Erythroblast (primary cell): ENCODE data around the gene CADPS2.

Experiments
- DNase-seq, 2 experiments: peaks; one replicate each; lab custom pipeline; 2025; lab: John Stamatoyannopoulos, UW
- GATA1 ChIP-seq: IDR thresholded peaks from 2 replicates; pipeline ENCODE4 v1.6.1; 2011; ENCODE audit warnings: low read depth, mild to moderate bottlenecking, control low read depth, low read length, moderate library complexity
- POLR2A ChIP-seq: IDR thresholded peaks from 2 replicates; pipeline ENCODE4 v1.6.1; 2011; ENCODE audit warnings: mild to moderate bottlenecking, low read length

Gene CADPS2

GRCh38 chr7:122767339-122767738 is 118.9 kb downstream of the CADPS2 start:
- no peak for DNase-seq
- no peak for TF ChIP-seq POLR2A
- TF ChIP-seq GATA1: no peak

DNA sequence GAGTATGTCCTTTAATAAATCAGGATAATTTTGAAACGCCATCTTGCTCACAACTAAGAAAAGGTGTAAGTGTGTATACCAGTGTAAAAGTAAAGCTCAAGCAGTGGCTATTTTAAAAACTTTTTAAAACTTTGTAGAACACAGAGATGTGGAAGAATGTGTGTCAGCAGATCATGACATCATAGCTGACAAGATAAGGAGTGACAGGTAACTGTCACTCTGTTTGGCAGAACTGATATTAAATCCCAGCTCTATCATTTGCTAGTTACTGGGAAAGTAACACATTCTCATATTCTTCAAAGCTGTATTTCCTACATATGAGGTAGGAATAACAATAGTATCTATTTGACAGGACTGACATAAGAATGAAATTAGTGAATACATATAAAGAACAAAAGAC is 119.7 kb downstream of the CADPS2 start:
- TF ChIP-seq POLR2A: no peak
- TF ChIP-seq GATA1: no peak
- no peak for DNase-seq

DNA sequence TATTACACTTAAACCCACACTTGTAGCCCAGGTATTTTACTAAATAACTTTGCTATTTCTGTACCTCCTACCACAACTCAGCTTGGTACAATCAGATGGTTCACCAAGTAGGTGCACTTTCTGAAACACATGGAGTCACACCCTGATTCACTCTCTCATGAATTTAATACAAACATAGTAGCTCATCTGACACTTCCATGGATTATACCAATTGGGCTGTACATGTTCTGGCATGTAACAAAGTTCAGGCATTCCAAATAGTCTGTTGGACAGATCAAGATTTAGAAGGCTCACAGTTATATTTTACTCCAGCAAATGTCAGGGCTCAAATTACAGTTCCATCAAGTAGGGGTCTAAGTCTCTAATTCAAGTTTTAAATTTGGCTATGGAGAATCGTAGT is 121.4 kb downstream of the CADPS2 start:
- no peak for DNase-seq
- TF ChIP-seq POLR2A: no peak
- TF ChIP-seq GATA1: no peak

GRCh38 chr7:122764020-122764419 is 122.2 kb downstream of the CADPS2 start:
- no peak for TF ChIP-seq GATA1
- no peak for TF ChIP-seq POLR2A
- no peak for DNase-seq

DNA sequence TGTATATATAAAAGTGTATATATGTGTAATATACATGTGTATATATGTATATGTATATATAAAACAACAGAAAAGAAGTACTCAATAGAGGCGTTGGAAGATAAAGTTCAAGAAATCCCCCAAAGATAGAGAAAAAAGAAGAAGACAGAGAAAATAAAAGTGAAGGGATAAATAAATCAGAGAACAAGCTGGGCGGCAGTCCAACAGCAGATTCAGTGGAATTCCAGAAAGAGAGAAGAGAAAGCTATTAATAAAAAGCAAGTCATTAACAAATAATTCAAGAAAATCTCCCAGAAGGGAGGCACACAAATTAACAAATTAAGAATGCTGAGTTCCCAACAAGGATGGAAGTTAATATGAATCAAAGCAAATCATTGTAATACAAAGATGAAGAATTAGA is 124.2 kb downstream of the CADPS2 start:
- DNase-seq: no peak
- TF ChIP-seq POLR2A (no peak), GATA1 (no peak)

DNA sequence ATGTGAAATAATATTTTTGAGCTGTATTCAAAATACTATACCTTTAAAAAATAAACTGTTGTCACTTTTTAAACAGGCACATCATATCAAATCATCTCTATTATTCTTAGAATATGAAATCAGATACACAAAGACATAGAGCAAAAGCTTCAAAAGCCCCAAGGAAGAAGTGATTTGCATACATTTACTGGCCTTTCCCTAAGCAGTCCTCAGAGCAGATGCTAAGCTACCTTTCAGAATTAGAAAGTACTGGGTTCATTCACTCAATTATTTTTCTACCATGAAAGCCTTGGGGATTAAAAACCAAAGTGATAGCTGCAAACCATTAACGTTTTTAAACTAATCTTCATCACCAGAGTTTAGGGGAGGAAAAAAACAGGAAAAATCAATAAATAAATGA is 127.8 kb downstream of the CADPS2 start:
- TF ChIP-seq GATA1: no peak
- no peak for TF ChIP-seq POLR2A
- no peak for DNase-seq

DNA sequence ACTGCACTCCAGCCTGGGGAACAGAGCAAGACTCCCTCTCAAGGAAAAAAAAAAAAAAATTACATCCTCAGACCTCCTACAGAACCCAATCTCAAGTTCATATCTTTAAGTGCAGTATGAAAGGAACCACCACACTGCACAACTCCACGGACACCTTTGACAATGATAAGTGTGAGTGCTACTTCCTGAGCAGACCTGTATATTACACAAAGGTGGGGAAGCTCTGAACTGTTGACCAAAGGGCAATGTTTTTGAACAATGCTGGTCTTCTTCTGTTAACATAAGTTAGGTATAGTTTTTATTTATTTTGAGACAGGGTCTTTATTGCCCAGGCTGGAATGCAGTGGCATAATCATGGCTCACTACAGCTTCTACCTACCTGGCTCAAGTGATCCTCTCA is 129.4 kb downstream of the CADPS2 start:
- DNase-seq: no peak
- no peak for TF ChIP-seq GATA1
- no peak for TF ChIP-seq POLR2A

DNA sequence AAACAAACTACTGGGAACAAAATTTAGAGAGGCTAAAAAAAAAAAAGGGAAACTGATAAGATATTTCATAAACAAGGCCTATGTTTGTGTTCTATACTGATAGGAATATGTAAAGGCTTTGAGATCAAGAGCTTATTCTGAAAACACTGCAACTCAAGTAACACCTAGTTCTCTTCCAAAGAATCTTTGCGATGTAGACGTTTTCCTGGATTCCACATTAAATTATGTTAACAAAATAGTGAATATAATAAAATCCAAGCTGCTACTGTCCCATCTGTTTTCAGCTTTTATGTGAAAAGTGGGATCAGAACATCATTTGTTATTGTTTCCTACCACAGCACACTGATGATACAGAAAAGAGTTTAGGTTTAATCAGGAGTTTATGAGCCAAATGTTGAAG is 130.6 kb downstream of the CADPS2 start:
- TF ChIP-seq GATA1 (no peak), POLR2A (no peak)
- no peak for DNase-seq

DNA sequence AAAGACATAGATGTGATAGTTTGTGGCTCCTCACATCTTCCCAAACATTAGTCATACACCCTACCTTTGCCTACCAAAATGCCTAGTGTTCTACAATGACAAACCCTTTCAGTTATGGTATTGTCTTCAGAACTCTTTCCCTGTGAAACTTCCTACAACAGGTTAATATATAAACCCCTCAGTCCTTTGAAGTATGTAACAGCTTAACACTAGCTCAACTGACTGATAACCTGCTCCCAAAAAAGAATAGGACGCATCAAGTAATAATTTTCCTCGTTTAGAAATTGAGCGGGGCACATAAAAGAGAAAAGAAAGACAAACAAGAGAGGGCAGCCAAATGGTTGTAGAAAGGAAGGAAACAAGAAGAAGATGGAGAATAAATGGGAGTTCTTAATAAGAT is 133.7 kb downstream of the CADPS2 start:
- TF ChIP-seq POLR2A (no peak), GATA1 (no peak)
- no peak for DNase-seq

- TF ChIP-seq GATA1 (no peak), POLR2A (no peak)
- DNase-seq: no peak
These were observed 135.9 kb downstream of the CADPS2 start for GRCh38 chr7:122750389-122750788.

GRCh38 chr7:122748195-122748594 is 138.1 kb downstream of the CADPS2 start:
- no peak for TF ChIP-seq GATA1
- TF ChIP-seq POLR2A: no peak
- no peak for DNase-seq

- no peak for TF ChIP-seq GATA1
- no peak for TF ChIP-seq POLR2A
- DNase-seq: no peak
These were observed 139.3 kb downstream of the CADPS2 start for GRCh38 chr7:122746948-122747347.

DNA sequence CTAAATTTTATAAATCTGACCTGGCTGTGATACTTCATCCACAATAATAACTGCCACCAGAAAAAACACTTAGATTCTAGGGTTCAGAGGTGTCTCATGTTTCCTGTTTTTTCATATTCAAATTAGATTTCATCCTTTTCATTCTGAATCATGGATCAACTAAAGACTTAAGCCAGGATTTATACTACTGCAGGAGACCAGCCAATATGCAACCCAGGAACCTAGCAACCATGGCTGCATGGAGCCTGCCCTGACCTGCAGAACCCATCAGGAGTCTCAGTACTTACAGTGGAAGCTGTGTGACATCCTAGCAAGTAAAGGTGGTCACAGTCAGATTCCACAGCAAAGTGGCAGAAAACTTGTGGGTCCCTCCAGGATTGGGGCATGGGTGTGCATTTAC is 143.0 kb downstream of the CADPS2 start:
- no peak for TF ChIP-seq GATA1
- no peak for TF ChIP-seq POLR2A
- no peak for DNase-seq

DNA sequence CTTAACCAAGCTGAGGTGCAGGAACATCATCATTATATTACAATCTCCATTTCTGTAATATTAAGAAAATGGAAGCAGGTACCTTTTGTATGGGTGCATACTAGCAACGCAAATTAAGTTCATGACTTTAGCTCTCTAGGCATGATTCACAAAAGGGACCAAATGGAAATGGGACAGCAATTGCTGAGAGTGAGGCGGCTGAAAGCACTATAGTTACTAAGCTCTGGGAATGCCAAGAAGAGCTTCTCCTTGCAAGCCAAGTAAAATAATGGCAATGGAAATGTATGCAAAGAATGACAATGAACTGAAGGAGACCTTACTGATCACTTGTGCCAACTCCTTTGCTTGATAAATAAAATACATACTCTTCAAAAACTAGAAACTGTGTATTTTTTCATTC is 147.3 kb downstream of the CADPS2 start:
- no peak for DNase-seq
- no peak for TF ChIP-seq POLR2A
- TF ChIP-seq GATA1: no peak

DNA sequence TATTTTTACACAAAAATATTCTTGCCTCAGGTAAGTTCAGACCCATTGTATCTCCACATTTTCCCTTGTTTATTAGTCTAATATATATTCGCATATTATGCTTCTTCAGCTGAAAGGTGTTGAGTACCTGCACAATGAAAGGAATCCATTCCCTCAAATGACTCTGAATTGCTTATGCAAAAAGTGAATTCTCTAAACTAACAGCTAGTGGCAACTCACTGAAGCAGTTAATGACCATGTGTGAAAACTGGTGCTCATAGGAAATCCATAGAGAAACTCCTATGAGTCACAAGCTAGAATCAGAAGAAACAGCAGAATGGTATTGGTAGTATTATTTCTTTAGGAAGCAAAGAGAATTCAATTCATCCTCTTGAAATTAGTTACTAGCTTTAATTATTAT is 150.1 kb downstream of the CADPS2 start:
- no peak for DNase-seq
- TF ChIP-seq GATA1 (no peak), POLR2A (no peak)

- TF ChIP-seq POLR2A: no peak
- TF ChIP-seq GATA1: no peak
- no peak for DNase-seq
These were observed 158.5 kb downstream of the CADPS2 start for GRCh38 chr7:122727759-122728158.

DNA sequence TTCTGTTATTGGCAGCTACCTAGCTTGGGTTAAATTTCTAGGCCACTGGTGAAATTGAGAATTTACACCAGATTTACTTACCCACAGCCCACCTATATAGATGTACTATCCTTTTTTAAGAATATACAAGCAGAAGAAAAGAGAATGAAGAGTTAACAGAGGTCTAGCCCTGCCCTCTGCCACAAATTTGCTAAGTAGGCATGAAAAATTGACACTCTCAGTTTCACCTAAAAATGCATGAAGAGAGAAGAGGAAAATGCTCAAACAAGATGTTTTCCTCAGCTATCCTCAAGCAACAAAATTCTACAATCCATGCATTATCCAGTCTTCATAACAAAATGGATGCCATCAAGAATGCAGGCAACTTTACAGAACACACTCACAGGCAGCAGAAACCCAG is 158.9 kb downstream of the CADPS2 start:
- DNase-seq: no peak
- TF ChIP-seq POLR2A: no peak
- no peak for TF ChIP-seq GATA1
